Activated naive CD4-positive, alpha-beta T cell treated with anti-CD3 and anti-CD28 coated beads for 36 hours (primary cell): Measurements from ENCODE around the gene CTAG1A. TPM values are rescaled to one million over a fixed set of nuclear protein-coding genes. Genes with fewer than 3 reads are reported as not detected.
"Not testable (repeated sequence)": the region's sequence is repeated elsewhere in the genome, so short reads cannot be mapped to it uniquely, and the experiment has no call there.

ENCODE experiments used
- CTCF ChIA-PET: fragments of 350-600 bp; sonication (Branson Sonifier 250); formaldehyde crosslinking; loops from one replicate; lab custom pipeline; 2021; ENCODE audit warnings: antibody characterized with exemption; lab: Charles Lee
- DNase-seq: peaks from one replicate; pipeline ENCODE4 v3.0.0-alpha.2; 2020
- H3K27ac Mint-ChIP-seq: one replicate; pipeline ENCODE4 v1.8.0; 2021; ENCODE audit warnings: mild to moderate bottlenecking, mixed read lengths
- H3K27me3 Mint-ChIP-seq: one replicate; pipeline ENCODE4 v1.8.0; 2021; ENCODE audit warnings: low read depth, mixed read lengths
- H3K36me3 Mint-ChIP-seq: one replicate; pipeline ENCODE4 v1.8.0; 2021; ENCODE audit warnings: low read depth, mixed read lengths
- H3K4me1 Mint-ChIP-seq: one replicate; pipeline ENCODE4 v1.8.0; 2021; ENCODE audit warnings: low read depth, mixed read lengths
- H3K4me3 Mint-ChIP-seq: one replicate; pipeline ENCODE4 v1.8.0; 2021; ENCODE audit warnings: mild to moderate bottlenecking, moderate library complexity, mixed read lengths
- H3K9me3 Mint-ChIP-seq: one replicate; pipeline ENCODE4 v1.8.0; 2021; ENCODE audit warnings: mixed read lengths
- intact Hi-C: fragments of 100-400 bp; cut with micrococcal nuclease; formaldehyde crosslinking; loops from one replicate; pipeline ENCODE4 v1.15.1; 2023
- total RNA-seq, 2 experiments: library from RNA; stranded (reverse); gene quantifications; one replicate each; pipeline ENCODE4 v1.2.3, GENCODE V29; 2021

Gene CTAG1A
- total RNA-seq, 2 experiments from 2014 or later: not detected

- CTCF ChIA-PET: not testable (repeated sequence)
These were observed 5.5 kb downstream of the CTAG1A start for GRCh38 chrX:154590415-154590814.

DNA sequence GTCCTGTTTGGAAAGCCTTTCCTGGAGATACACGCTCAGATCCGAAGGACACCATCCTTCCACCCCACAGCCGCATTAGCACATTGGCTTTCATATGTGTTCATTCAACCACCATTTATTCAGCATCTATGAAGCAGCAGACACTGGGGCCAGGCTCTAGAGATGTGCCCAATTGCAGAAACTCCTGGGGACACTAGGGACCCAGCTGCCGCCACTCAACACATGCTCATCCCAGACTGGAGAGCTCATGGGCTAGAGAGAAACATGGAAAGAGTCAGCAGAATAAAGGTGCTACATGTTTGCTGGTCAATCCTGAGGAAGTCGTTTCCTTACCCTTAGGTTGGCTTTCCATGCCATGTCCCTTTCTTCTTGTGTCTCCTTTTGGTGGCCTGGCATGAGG, 7.6 kb downstream of the CTAG1A start:
- intact Hi-C loops: no loop called here
- no peak for DNase-seq
- Mint-ChIP-seq H3K9me3 (no peaks in the 10 kb centered on the region), H3K27ac (no peak overlapping the region), H3K4me3 (no peak overlapping the region), H3K4me1 (no peaks in the 10 kb centered on the region), H3K27me3 (no peaks in the 10 kb centered on the region), H3K36me3 (no peaks in the 10 kb centered on the region)
- CTCF ChIA-PET: no interaction called here

More at GRCh38 chrX:154590415-154590814, 5.5 kb downstream of the CTAG1A start:
- H3K27ac Mint-ChIP-seq, H3K4me1 Mint-ChIP-seq, H3K27me3 Mint-ChIP-seq, DNase-seq, H3K4me3 Mint-ChIP-seq, H3K9me3 Mint-ChIP-seq, intact Hi-C loops, H3K36me3 Mint-ChIP-seq: not testable (repeated sequence)

- Mint-ChIP-seq H3K9me3 (no peaks in the 10 kb centered on the region), H3K27ac (no peak overlapping the region), H3K4me1 (no peaks in the 10 kb centered on the region), H3K36me3 (no peaks in the 10 kb centered on the region), H3K4me3 (no peak overlapping the region), H3K27me3 (no peaks in the 10 kb centered on the region)
- no peak for DNase-seq
- CTCF ChIA-PET: no interaction called here
- intact Hi-C loops: no loop called here
These were observed 8.3 kb downstream of the CTAG1A start for GRCh38 chrX:154593201-154593600.

GRCh38 chrX:154594491-154594890, 9.6 kb downstream of the CTAG1A start:
- Mint-ChIP-seq H3K36me3 (no peaks in the 10 kb centered on the region), H3K4me1 (no peaks in the 10 kb centered on the region), H3K9me3 (no peaks in the 10 kb centered on the region), H3K27me3 (no peaks in the 10 kb centered on the region), H3K4me3 (no peak overlapping the region), H3K27ac (no peak overlapping the region)
- no peak for DNase-seq
- intact Hi-C loops: no loop called here
- CTCF ChIA-PET: no interaction called here

DNA sequence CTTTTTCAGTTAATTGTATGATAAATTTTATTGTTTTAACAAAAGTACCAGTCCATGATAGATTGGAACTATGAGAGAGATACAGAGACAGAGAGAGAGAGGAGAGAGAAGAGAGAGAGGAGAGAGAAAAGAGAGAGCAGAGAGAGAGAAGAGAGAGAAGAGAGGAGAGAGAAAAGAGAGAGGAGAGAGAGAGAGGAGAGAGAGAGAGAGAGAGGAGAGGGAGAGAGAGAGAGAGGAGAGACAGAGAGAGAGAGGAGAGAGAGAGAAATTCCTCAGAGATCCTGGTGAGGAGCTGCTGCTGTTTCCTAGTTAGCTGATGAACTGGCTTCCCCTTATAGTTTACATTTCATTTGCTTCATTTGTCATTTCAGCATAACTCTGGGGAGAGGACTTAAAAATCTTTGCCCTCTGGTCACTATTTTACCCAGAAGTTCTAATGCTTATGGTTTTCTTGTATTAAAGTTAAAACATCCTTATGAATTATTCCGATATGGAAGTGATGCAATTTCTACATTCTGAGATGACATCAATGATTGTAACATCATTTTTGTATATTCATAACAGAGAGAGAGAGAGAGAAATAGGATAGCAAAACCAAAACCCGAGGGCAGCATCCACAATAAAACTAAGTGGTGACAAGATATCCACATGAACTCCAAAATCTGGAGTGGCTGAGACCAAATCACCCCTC, 10.8 kb downstream of the CTAG1A start:
- no peaks in the 10 kb centered on the region for H3K9me3 Mint-ChIP-seq
- no peak for DNase-seq
- intact Hi-C loops: no loop called here
- H3K36me3 Mint-ChIP-seq: no peaks in the 10 kb centered on the region
- CTCF ChIA-PET: no interaction called here
- H3K27ac Mint-ChIP-seq: no peak overlapping the region
- H3K4me1 Mint-ChIP-seq: peaks cover 2% of the 10 kb centered on the region
- H3K27me3 Mint-ChIP-seq: no peaks in the 10 kb centered on the region
- H3K4me3 Mint-ChIP-seq: no peak overlapping the region

DNA sequence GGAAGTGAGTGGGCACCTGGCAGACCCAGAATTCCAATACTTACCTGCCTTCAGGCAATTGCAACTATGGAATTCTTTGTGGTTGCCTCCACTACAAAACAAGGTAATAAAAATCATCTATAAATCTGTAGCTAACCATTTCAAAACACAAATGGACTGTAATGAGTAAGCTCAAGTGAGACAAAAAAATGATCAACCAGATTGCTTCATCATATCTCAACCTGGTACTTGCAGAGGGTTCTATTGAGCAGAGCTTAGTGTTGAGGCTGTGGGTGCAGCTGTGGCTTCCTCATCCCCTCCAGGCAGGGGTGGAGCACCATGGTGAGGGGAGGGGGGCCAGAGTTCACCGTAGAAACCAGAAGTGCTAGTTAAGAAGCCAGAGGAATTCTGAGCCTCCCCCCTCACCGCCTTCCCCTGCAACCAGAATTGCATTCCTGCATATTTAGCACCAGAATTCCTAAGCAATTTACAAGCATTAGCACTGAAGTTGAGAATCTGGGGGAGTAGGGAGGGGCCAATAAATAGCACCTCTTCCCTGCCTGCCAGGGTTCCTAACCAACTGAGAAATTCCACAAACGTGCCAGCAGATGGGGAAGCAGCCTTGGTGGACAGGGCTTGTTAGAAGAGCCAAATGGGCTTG, 11.5 kb downstream of the CTAG1A start:
- CTCF ChIA-PET: no interaction called here
- intact Hi-C loops: no loop called here
- no peak for DNase-seq
- Mint-ChIP-seq H3K9me3 (no peaks in the 10 kb centered on the region), H3K4me3 (no peak overlapping the region), H3K27me3 (no peaks in the 10 kb centered on the region), H3K27ac (no peak overlapping the region), H3K4me1 (peaks cover 2% of the 10 kb centered on the region), H3K36me3 (no peaks in the 10 kb centered on the region)

GRCh38 chrX:154597221-154597620, 12.3 kb downstream of the CTAG1A start:
- Mint-ChIP-seq H3K4me1 (peaks cover 2% of the 10 kb centered on the region), H3K4me3 (no peak overlapping the region), H3K36me3 (no peaks in the 10 kb centered on the region), H3K27me3 (no peaks in the 10 kb centered on the region), H3K27ac (no peak overlapping the region), H3K9me3 (no peaks in the 10 kb centered on the region)
- intact Hi-C loops: no loop called here
- DNase-seq: no peak
- CTCF ChIA-PET: no interaction called here

DNA sequence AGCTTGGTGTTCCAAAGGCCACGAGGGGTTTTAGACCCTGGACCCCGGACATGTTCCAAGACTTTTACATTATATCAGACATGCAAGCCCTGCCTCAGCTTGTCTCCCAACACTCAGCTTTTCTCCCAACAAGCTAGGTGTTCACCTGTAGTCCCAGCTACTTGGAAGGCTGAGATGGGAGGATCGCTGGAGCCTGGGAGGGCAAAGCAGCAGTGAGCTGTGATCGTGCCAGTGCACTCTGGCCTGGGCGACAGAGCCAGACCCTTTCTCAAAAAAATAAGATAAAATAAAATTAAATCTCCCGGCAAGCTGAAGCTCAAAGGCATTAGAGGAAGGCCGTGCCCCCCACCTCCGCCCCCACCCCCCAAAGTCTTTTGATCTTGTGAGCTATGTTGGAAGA, 13.7 kb downstream of the CTAG1A start:
- Mint-ChIP-seq H3K27me3 (no peaks in the 10 kb centered on the region), H3K4me3 (no peak overlapping the region)

GRCh38 chrX:154599531-154599930, 14.6 kb downstream of the CTAG1A start:
- H3K36me3 Mint-ChIP-seq: no peaks in the 10 kb centered on the region
- H3K9me3 Mint-ChIP-seq: no peaks in the 10 kb centered on the region
- intact Hi-C loops: no loop called here
- H3K27me3 Mint-ChIP-seq: no peaks in the 10 kb centered on the region
- no peak overlapping the region for H3K4me3 Mint-ChIP-seq
- DNase-seq: no peak
- H3K4me1 Mint-ChIP-seq: peaks cover 2% of the 10 kb centered on the region
- no peak overlapping the region for H3K27ac Mint-ChIP-seq
- CTCF ChIA-PET: no interaction called here

More for the DNA sequence above, 13.7 kb downstream of the CTAG1A start:
- Mint-ChIP-seq H3K36me3 (no peaks in the 10 kb centered on the region), H3K4me1 (peaks cover 2% of the 10 kb centered on the region), H3K27ac (no peak overlapping the region), H3K9me3 (no peaks in the 10 kb centered on the region)
- CTCF ChIA-PET: no interaction called here
- intact Hi-C loops: no loop called here
- DNase-seq: no peak

DNA sequence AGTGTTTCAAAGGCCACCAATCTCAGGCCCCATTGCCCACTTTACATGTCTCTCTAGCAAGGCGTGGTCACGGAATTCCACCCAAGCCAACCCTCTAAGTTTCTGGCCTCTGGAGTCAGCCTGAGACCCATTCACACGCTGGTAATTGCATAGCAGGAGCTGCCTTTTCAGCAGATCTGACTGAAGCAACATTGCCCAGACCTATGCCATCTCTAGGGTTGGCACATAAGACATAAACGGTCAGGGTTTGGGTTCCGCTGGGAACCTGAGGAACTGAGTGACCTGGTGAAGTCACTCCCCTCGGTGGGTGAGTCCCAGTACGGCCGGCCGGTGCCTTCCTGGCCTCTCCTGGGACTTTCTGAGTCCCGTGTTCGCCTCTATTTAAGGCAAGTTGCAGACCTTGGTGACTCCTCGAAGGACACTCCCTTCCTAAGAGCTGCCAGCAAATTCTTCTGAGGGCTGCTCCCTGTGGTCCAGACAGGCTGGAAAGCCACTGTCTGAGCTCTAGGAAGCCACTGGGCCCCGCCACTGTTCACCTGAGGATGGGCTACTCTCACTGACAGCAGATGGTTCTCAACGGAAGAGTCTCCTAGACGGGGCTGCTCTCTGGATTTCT, 15.9 kb downstream of the CTAG1A start:
- no peak for DNase-seq
- intact Hi-C loops: no loop called here
- Mint-ChIP-seq H3K4me3 (no peak overlapping the region), H3K36me3 (no peaks in the 10 kb centered on the region), H3K27ac (no peak overlapping the region), H3K27me3 (no peaks in the 10 kb centered on the region), H3K9me3 (no peaks in the 10 kb centered on the region), H3K4me1 (peaks cover 2% of the 10 kb centered on the region)
- CTCF ChIA-PET: no interaction called here

DNA sequence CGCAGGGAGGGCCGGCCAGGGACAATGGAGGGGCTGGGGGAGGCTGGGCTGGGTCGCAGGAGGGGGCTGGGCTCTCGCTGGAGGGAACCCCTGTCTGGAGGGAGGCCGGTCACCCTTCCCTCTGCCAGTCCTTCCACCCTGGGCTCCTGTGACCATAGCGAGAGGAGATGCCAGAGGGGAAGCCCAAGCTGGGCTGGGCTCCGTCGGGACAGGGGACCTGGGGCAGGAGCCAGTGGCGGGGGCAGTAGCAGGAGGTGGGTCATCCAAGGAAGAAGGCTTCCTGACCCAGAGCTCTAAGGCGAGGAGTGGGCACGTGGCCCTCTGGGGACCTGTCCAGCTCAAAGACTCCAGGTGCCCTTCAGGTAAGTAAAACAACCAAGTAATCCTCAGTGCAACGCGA, 17.3 kb downstream of the CTAG1A start:
- CTCF ChIA-PET: no interaction called here
- no peak for DNase-seq
- intact Hi-C loops: no loop called here
- no peak overlapping the region for H3K4me3 Mint-ChIP-seq
- H3K27me3 Mint-ChIP-seq: no peaks in the 10 kb centered on the region
- no peaks in the 10 kb centered on the region for H3K36me3 Mint-ChIP-seq
- H3K27ac Mint-ChIP-seq: no peak overlapping the region
- H3K4me1 Mint-ChIP-seq: peaks cover 2% of the 10 kb centered on the region
- H3K9me3 Mint-ChIP-seq: no peaks in the 10 kb centered on the region

- intact Hi-C loops: no loop called here
- DNase-seq: no peak
- no peak overlapping the region for H3K4me3 Mint-ChIP-seq
These were observed 18.0 kb downstream of the CTAG1A start for GRCh38 chrX:154602766-154603437.

More at GRCh38 chrX:154602766-154603437, 18.0 kb downstream of the CTAG1A start:
- Mint-ChIP-seq H3K27ac (no peak overlapping the region), H3K27me3 (no peaks in the 10 kb centered on the region), H3K4me1 (peaks cover 2% of the 10 kb centered on the region), H3K36me3 (no peaks in the 10 kb centered on the region), H3K9me3 (no peaks in the 10 kb centered on the region)
- CTCF ChIA-PET: no interaction called here
